H9 (cell line): ENCODE measurements around the gene MS4A6E. TPM values are rescaled to one million over a fixed set of nuclear protein-coding genes. Genes with fewer than 3 reads are reported as not detected.

Experiments
- DNase-seq: peaks from one replicate; pipeline ENCODE4 v3.0.0-alpha.2; 2017
- H2AFZ ChIP-seq: one replicate; pipeline ENCODE4 v1.6.1; 2013; ENCODE audit warnings: mild to moderate bottlenecking, low read length, control low read depth, moderate library complexity
- H2AK5ac ChIP-seq: 2 replicates; pipeline ENCODE4 v1.6.1; 2013; ENCODE audit warnings: low read length, control low read depth, mixed read lengths; ENCODE audit not compliant: insufficient read length
- H2BK120ac ChIP-seq: one replicate; pipeline ENCODE4 v1.6.1; 2013; ENCODE audit warnings: low read depth, mild to moderate bottlenecking, low read length, control low read depth, inconsistent platforms; ENCODE audit not compliant: poor library complexity, severe bottlenecking
- H2BK12ac ChIP-seq: 2 replicates; pipeline ENCODE4 v1.6.1; 2013; ENCODE audit warnings: low read length, control low read depth, mixed read lengths, low read depth; ENCODE audit not compliant: insufficient read length
- H2BK15ac ChIP-seq: 2 replicates; pipeline ENCODE4 v1.6.1; 2013; ENCODE audit warnings: low read depth, low read length, control low read depth
- H2BK20ac ChIP-seq: one replicate; pipeline ENCODE4 v1.6.1; 2013; ENCODE audit warnings: low read depth, mild to moderate bottlenecking, low read length, control low read depth, inconsistent platforms; ENCODE audit not compliant: poor library complexity, severe bottlenecking
- H2BK5ac ChIP-seq: 2 replicates; pipeline ENCODE4 v1.6.1; 2013; ENCODE audit warnings: low read length, control low read depth, mixed read lengths; ENCODE audit not compliant: insufficient read length
- H3K14ac ChIP-seq: 2 replicates; pipeline ENCODE4 v1.6.1; 2013; ENCODE audit warnings: low read length, control low read depth; ENCODE audit not compliant: insufficient read depth
- H3K18ac ChIP-seq: 2 replicates; pipeline ENCODE4 v1.6.1; 2013; ENCODE audit warnings: low read depth, mild to moderate bottlenecking, mixed read lengths, low read length, control low read depth; ENCODE audit not compliant: insufficient read length
- H3K23ac ChIP-seq: 2 replicates; pipeline ENCODE4 v1.6.1; 2013; ENCODE audit warnings: low read length, control low read depth, mixed read lengths, low read depth; ENCODE audit not compliant: insufficient read length
- H3K23me2 ChIP-seq: 2 replicates; pipeline ENCODE4 v1.6.1; 2013; ENCODE audit warnings: low read depth, mild to moderate bottlenecking, mixed read lengths, low read length, control low read depth; ENCODE audit not compliant: insufficient read length, poor library complexity, severe bottlenecking
- H3K27ac ChIP-seq: 2 replicates; pipeline ENCODE4 v1.5.1; 2013; ENCODE audit warnings: low read length, control low read depth, mixed read lengths, low read depth; ENCODE audit not compliant: insufficient read length
- H3K27me3 ChIP-seq: 2 replicates; pipeline ENCODE4 v1.6.1; 2013; ENCODE audit warnings: low read length, control low read depth, inconsistent platforms; ENCODE audit not compliant: insufficient read depth
- H3K4ac ChIP-seq: 2 replicates; pipeline ENCODE4 v1.6.1; 2013; ENCODE audit warnings: low read depth, mild to moderate bottlenecking, control low read depth, inconsistent platforms, low read length, moderate library complexity
- H3K4me1 ChIP-seq: 2 replicates; pipeline ENCODE4 v1.6.1; 2013; ENCODE audit warnings: low read length, control low read depth, inconsistent platforms; ENCODE audit not compliant: insufficient read depth
- H3K4me2 ChIP-seq: 2 replicates; pipeline ENCODE4 v1.6.1; 2013; ENCODE audit warnings: low read length, control low read depth, mixed read lengths; ENCODE audit not compliant: insufficient read length, insufficient read depth
- H3K56ac ChIP-seq: 2 replicates; pipeline ENCODE4 v1.6.1; 2013; ENCODE audit warnings: low read depth, mild to moderate bottlenecking, mixed read lengths, low read length, control low read depth; ENCODE audit not compliant: insufficient read length
- H3K79me1 ChIP-seq: 2 replicates; pipeline ENCODE4 v1.6.1; 2013; ENCODE audit warnings: low read depth, mild to moderate bottlenecking, moderate library complexity, low read length, control low read depth, inconsistent platforms; ENCODE audit not compliant: insufficient read depth, poor library complexity, severe bottlenecking
- H3K79me2 ChIP-seq: 2 replicates; pipeline ENCODE4 v1.6.1; 2013; ENCODE audit warnings: low read length, control low read depth, inconsistent platforms; ENCODE audit not compliant: insufficient read depth
- H3K9ac ChIP-seq: 2 replicates; pipeline ENCODE4 v1.6.1; 2013; ENCODE audit warnings: low read length, control low read depth, mixed read lengths; ENCODE audit not compliant: insufficient read length; ENCODE audit errors: extremely low read depth
- H3K9me3 ChIP-seq: one replicate; pipeline ENCODE4 v1.6.1; 2013; ENCODE audit warnings: low read depth, low read length, inconsistent platforms; ENCODE audit not compliant: control insufficient read depth
- H3T11ph ChIP-seq: one replicate; pipeline ENCODE4 v1.6.1; 2013; ENCODE audit warnings: mild to moderate bottlenecking, low read length, control low read depth, inconsistent platforms
- H4K20me1 ChIP-seq: one replicate; pipeline ENCODE4 v1.6.1; 2013; ENCODE audit not compliant: control insufficient read depth, insufficient read length, insufficient read depth
- H4K5ac ChIP-seq: 2 replicates; pipeline ENCODE4 v1.6.1; 2013; ENCODE audit warnings: low read depth, mild to moderate bottlenecking, mixed read lengths, low read length, control low read depth; ENCODE audit not compliant: insufficient read length
- H4K8ac ChIP-seq: replicated peaks from 2 replicates; pipeline ENCODE4 v1.6.1; 2013; ENCODE audit warnings: low read length, control low read depth, mixed read lengths, low read depth; ENCODE audit not compliant: insufficient read length
- H4K91ac ChIP-seq: 2 replicates; pipeline ENCODE4 v1.6.1; 2013; ENCODE audit warnings: low read depth, mild to moderate bottlenecking, moderate library complexity, mixed read lengths, low read length, control low read depth; ENCODE audit not compliant: insufficient read length
- H3K27ac Mint-ChIP-seq, 3 experiments: 2 replicates in 2 of 3; 3 replicates in 1 of 3; pipeline ENCODE4 v1.8.0; 2020 to 2021; ENCODE audit warnings: mixed read lengths in 3 of 3, mild to moderate bottlenecking in 1 of 3, moderate library complexity in 1 of 3
- H3K27me3 Mint-ChIP-seq: 2 replicates; pipeline ENCODE4 v1.8.0; 2021; ENCODE audit warnings: low read depth, mild to moderate bottlenecking, moderate library complexity, mixed read lengths
- H3K36me3 Mint-ChIP-seq, 3 experiments: 2 replicates in 2 of 3; 3 replicates in 1 of 3; pipeline ENCODE4 v1.8.0; 2020 to 2021; ENCODE audit warnings: low read depth in 3 of 3, mixed read lengths in 3 of 3; ENCODE audit not compliant: insufficient read depth in 1 of 3
- H3K4me1 Mint-ChIP-seq, 2 experiments: 2 replicates each; pipeline ENCODE4 v1.8.0; 2020; ENCODE audit warnings: mixed read lengths in 2 of 2
- H3K4me3 Mint-ChIP-seq, 2 experiments: 2 replicates in 1 of 2; 3 replicates in 1 of 2; pipeline ENCODE4 v1.8.0; 2020 to 2021; ENCODE audit warnings: mild to moderate bottlenecking in 2 of 2, mixed read lengths in 2 of 2, moderate library complexity in 1 of 2
- H3K9me3 Mint-ChIP-seq, 2 experiments: 2 replicates in 1 of 2; 3 replicates in 1 of 2; pipeline ENCODE4 v1.8.0; 2020; ENCODE audit warnings: mild to moderate bottlenecking in 2 of 2, mixed read lengths in 2 of 2, moderate library complexity in 1 of 2
- CTCF ChIP-seq: fragments of 200-600 bp; sonication (generic); conservative IDR thresholded peaks from 3 replicates; pipeline ENCODE4 v1.8.0; 2021; ENCODE audit warnings: antibody characterized with exemption, mild to moderate bottlenecking
- WGBS: extraction: QIAGEN DNeasy Blood & Tissue Kit; methylation state at CpG from one replicate; pipeline ENCODE4 v1.1.7; 2013; ENCODE audit warnings: missing lambda C conversion rate, low lambda C conversion rate, mixed read lengths; ENCODE audit not compliant: insufficient read length; ENCODE audit errors: extremely low coverage; 5-methylcytosine and 5-hydroxymethylcytosine counted together
- total RNA-seq: library from RNA; stranded (reverse); gene quantifications from 2 replicates; pipeline ENCODE4 v1.2.1, GENCODE V29; 2021

MS4A6E gene
- total RNA-seq, 1 experiment from 2014 or later = not detected

- Histone ChIP-seq H3K9ac (no peak overlapping the region), H3K56ac (no peak overlapping the region), H4K20me1 (no peaks in the 10 kb centered on the region), H3K14ac (no peak overlapping the region), H3K79me1 (no peaks in the 10 kb centered on the region), H3T11ph (no peak overlapping the region), H3K9me3 (peaks cover 27% of the 10 kb centered on the region), H3K27ac (no peak overlapping the region), H2BK15ac (no peak overlapping the region), H2AK5ac (no peak overlapping the region), H4K91ac (no peak overlapping the region), H3K23me2 (no peaks in the 10 kb centered on the region), H3K79me2 (no peaks in the 10 kb centered on the region), H3K4me1 (no peaks in the 10 kb centered on the region), H3K4ac (no peak overlapping the region), H2BK120ac (no peak overlapping the region), H2BK12ac (no peak overlapping the region), H4K5ac (no peak overlapping the region), H4K8ac (no peak overlapping the region), H2BK5ac (no peak overlapping the region), H3K4me2 (no peak overlapping the region), H2BK20ac (no peak overlapping the region), H3K23ac (no peak overlapping the region), H3K18ac (no peak overlapping the region), H3K27me3 (no peaks in the 10 kb centered on the region), H2AFZ (no peak overlapping the region)
- Mint-ChIP-seq H3K27me3 (no peaks in the 10 kb centered on the region; the same call in 1 of the 2 replicates), H3K4me1 (peaks cover 2 to 4% of the 10 kb centered on the region in 2 experiments; a peak in 2 of 4 replicates), H3K9me3 (peaks cover 33 to 39% of the 10 kb centered on the region in 2 experiments), H3K4me3 (no peak overlapping the region), H3K27ac (no peak overlapping the region), H3K36me3 (peaks cover 13 to 42% (median 28%) of the 10 kb centered on the region in 3 experiments)
- TF ChIP-seq CTCF = no peak
- WGBS = no CpG with 5 or more reads among the region's 2 CpGs
- DNase-seq = no peak
Measured at GRCh38 chr11:60357771-60358170, 30.7 kb downstream of the MS4A6E start.
